CD14-positive monocyte (primary cell): ENCODE measurements around the gene ESD. TPM values are rescaled to one million over a fixed set of nuclear protein-coding genes. Genes with fewer than 3 reads are reported as not detected.
A peak's percentile ranks its signal among the peaks of the same experiment; 100 is the strongest.

Source experiments
- DNase-seq, 3 donors: peaks; one replicate each; pipeline ENCODE4 v3.0.0-alpha.2; 2011 to 2022
- H2AFZ ChIP-seq: 2 replicates; pipeline ENCODE4 v1.6.0; 2012; ENCODE audit warnings: mild to moderate bottlenecking, low read depth, low read length, inconsistent platforms; ENCODE audit not compliant: insufficient read depth, poor library complexity, severe bottlenecking
- H3K27ac ChIP-seq, 2 donors: 1 replicate in 1 of 2; 2 replicates in 1 of 2; pipeline ENCODE4 v1.5.1; 2012 to 2013; ENCODE audit warnings: low read length in 2 of 2, control low read depth in 1 of 2, inconsistent platforms in 1 of 2, low read depth in 1 of 2, mild to moderate bottlenecking in 1 of 2
- H3K27me3 ChIP-seq, 2 donors: one replicate each; pipeline versions ENCODE4 v1.6.0 to v1.6.1; 2011 to 2013; ENCODE audit warnings: low read length in 2 of 2; ENCODE audit not compliant: control insufficient read depth in 2 of 2, insufficient read depth in 2 of 2
- H3K36me3 ChIP-seq, 2 donors: replicated peaks in 1 of 2; 1 replicate in 1 of 2; 2 replicates in 1 of 2; pipeline versions ENCODE4 v1.5.1 to v1.6.1; 2012 to 2013; ENCODE audit warnings: low read length in 2 of 2, control low read depth in 1 of 2, inconsistent platforms in 1 of 2, mild to moderate bottlenecking in 1 of 2; ENCODE audit not compliant: insufficient read depth in 2 of 2, control insufficient read depth in 1 of 2
- H3K4me1 ChIP-seq, 2 donors: 1 replicate in 1 of 2; 2 replicates in 1 of 2; pipeline versions ENCODE4 v1.5.1 to v1.6.1; 2012 to 2013; ENCODE audit warnings: low read length in 2 of 2, control low read depth in 1 of 2, inconsistent platforms in 1 of 2, mild to moderate bottlenecking in 1 of 2, moderate library complexity in 1 of 2; ENCODE audit not compliant: insufficient read depth in 2 of 2, control insufficient read depth in 1 of 2
- H3K4me2 ChIP-seq: replicated peaks from 2 replicates; pipeline ENCODE3; 2012; ENCODE audit warnings: low read length, moderate library complexity, mild to moderate bottlenecking; ENCODE audit not compliant: poor library complexity, severe bottlenecking; ENCODE audit errors: extremely low read depth
- H3K4me3 ChIP-seq, 3 experiments: fragments of 200-600 bp in 1 of 3; sonication (generic) in 1 of 3; replicated peaks in 1 of 3; 1 replicate in 2 of 3; 2 replicates in 1 of 3; pipeline ENCODE4 v1.5.1; 2011 to 2013; ENCODE audit warnings: low read length in 3 of 3, mild to moderate bottlenecking in 3 of 3, control low read depth in 2 of 3, low read depth in 2 of 3, inconsistent platforms in 1 of 3, moderate library complexity in 1 of 3
- H3K79me2 ChIP-seq: 2 replicates; pipeline ENCODE4 v1.6.0; 2012; ENCODE audit warnings: mild to moderate bottlenecking, control low read depth, inconsistent platforms, low read length, moderate library complexity; ENCODE audit not compliant: insufficient read depth
- H3K9ac ChIP-seq: 2 replicates; pipeline ENCODE4 v1.6.0; 2017; ENCODE audit warnings: low read length, mild to moderate bottlenecking; ENCODE audit not compliant: insufficient read depth, poor library complexity, severe bottlenecking
- H3K9me3 ChIP-seq, 2 donors: replicated peaks in 1 of 2; 1 replicate in 1 of 2; 2 replicates in 1 of 2; pipeline versions ENCODE4 v1.5.1 to v1.6.1; 2012 to 2013; ENCODE audit warnings: low read length in 2 of 2, control low read depth in 1 of 2; ENCODE audit not compliant: control insufficient read depth in 1 of 2, insufficient read depth in 1 of 2
- H4K20me1 ChIP-seq: 2 replicates; pipeline ENCODE4 v1.6.0; 2012; ENCODE audit warnings: mild to moderate bottlenecking, low read length, control low read depth, moderate library complexity; ENCODE audit not compliant: insufficient read depth
- H3K27ac Mint-ChIP-seq, 7 donors: one replicate each; pipeline ENCODE4 v1.8.0; 2020; ENCODE audit warnings: mild to moderate bottlenecking in 7 of 7, mixed read lengths in 7 of 7, moderate library complexity in 6 of 7, inconsistent platforms in 2 of 7
- H3K27me3 Mint-ChIP-seq, 3 donors: one replicate each; pipeline ENCODE4 v1.8.0; 2021 to 2022; ENCODE audit warnings: low read depth in 3 of 3, mild to moderate bottlenecking in 3 of 3, mixed read lengths in 3 of 3, moderate library complexity in 3 of 3, inconsistent platforms in 1 of 3
- H3K36me3 Mint-ChIP-seq, 2 donors: one replicate each; pipeline ENCODE4 v1.8.0; 2020; ENCODE audit warnings: mixed read lengths in 2 of 2, inconsistent platforms in 1 of 2, mild to moderate bottlenecking in 1 of 2
- H3K4me1 Mint-ChIP-seq: one replicate; pipeline ENCODE4 v1.8.0; 2020; ENCODE audit warnings: mild to moderate bottlenecking, mixed read lengths
- H3K4me3 Mint-ChIP-seq, 2 donors: one replicate each; pipeline ENCODE4 v1.8.0; 2020; ENCODE audit warnings: mild to moderate bottlenecking in 2 of 2, mixed read lengths in 2 of 2, moderate library complexity in 1 of 2
- H3K9me3 Mint-ChIP-seq, 7 donors: one replicate each; pipeline ENCODE4 v1.8.0; 2020 to 2022; ENCODE audit warnings: mixed read lengths in 7 of 7, mild to moderate bottlenecking in 6 of 7, moderate library complexity in 6 of 7, inconsistent platforms in 2 of 7
- CTCF ChIP-seq: fragments of 200-600 bp; IDR thresholded peaks from one replicate; pipeline ENCODE4 v1.8.0; 2022; ENCODE audit warnings: antibody characterized with exemption, mild to moderate bottlenecking
- WGBS: methylation state at CpG from one replicate; pipeline ENCODE4 v1.1.5; 2013; ENCODE audit warnings: missing lambda C conversion rate; ENCODE audit not compliant: insufficient coverage; 5-methylcytosine and 5-hydroxymethylcytosine counted together
- intact Hi-C, 2 donors: fragments of 100-400 bp; cut with micrococcal nuclease; formaldehyde crosslinking; loops; one replicate each; pipeline versions ENCODE4 v1.15.0 to v1.15.1; 2023
- polyA plus RNA-seq, 3 donors: library from polyadenylated mRNA; depleted of rRNA in 1 of 3; unstranded in 2 of 3; stranded (reverse) in 1 of 3; fragments of 300-500 nt in 2 of 3; fragments of >200 nt in 1 of 3; fragmentation: Illumina TruSeq in 2 of 3; gene quantifications; 1 replicate in 2 of 3; 2 replicates in 1 of 3; pipeline ENCODE4 v1.2.3, GENCODE V29; 2012 to 2021

Gene ESD
- polyA plus RNA-seq, 3 donors: 46.8 to 147 (median 139) TPM

GRCh38 chr13:46817095-46817494 lies 20.1 kb upstream of the ESD start:
- H3K4me1 ChIP-seq: peaks cover 9 to 16% of the 10 kb centered on the region in 2 donors
- no peak for TF ChIP-seq CTCF
- peak overlapping the region; percentile 60 for H2AFZ ChIP-seq
- DNase-seq: peak; percentile 2 to 24 (median 9)
- no peaks in the 10 kb centered on the region for H4K20me1 ChIP-seq
- peaks cover 2 to 16% (median 8%) of the 10 kb centered on the region in 7 donors for H3K9me3 Mint-ChIP-seq
- H3K36me3 ChIP-seq: no peaks in the 10 kb centered on the region
- H3K4me2 ChIP-seq: no peak overlapping the region
- no peak overlapping the region for H3K4me3 ChIP-seq
- peaks cover 0 to 2% (median 0%) of the 10 kb centered on the region in 3 donors for H3K27me3 Mint-ChIP-seq
- intact Hi-C loops: no loop called here
- 11% methylated on average over 1 of the region's 1 CpG for WGBS
- no peak overlapping the region for H3K27ac Mint-ChIP-seq
- no peak overlapping the region for H3K27ac ChIP-seq
- H3K9me3 ChIP-seq: peaks cover 0 to 11% of the 10 kb centered on the region in 2 donors
- no peaks in the 10 kb centered on the region for H3K79me2 ChIP-seq
- H3K9ac ChIP-seq: no peak overlapping the region
- no peaks in the 10 kb centered on the region for H3K36me3 Mint-ChIP-seq
- H3K4me1 Mint-ChIP-seq: peaks cover 14% of the 10 kb centered on the region
- no peaks in the 10 kb centered on the region for H3K27me3 ChIP-seq
- H3K4me3 Mint-ChIP-seq: no peak overlapping the region

- Histone ChIP-seq H3K36me3 (no peaks in the 10 kb centered on the region), H3K9ac (no peak overlapping the region), H3K9me3 (peaks cover 0 to 15% of the 10 kb centered on the region in 2 donors), H3K27ac (no peak overlapping the region), H4K20me1 (no peaks in the 10 kb centered on the region), H3K4me3 (no peak overlapping the region), H2AFZ (no peak overlapping the region), H3K4me2 (no peak overlapping the region), H3K4me1 (peaks cover 9 to 16% of the 10 kb centered on the region in 2 donors), H3K27me3 (no peaks in the 10 kb centered on the region), H3K79me2 (no peaks in the 10 kb centered on the region)
- H3K4me1 Mint-ChIP-seq: peaks cover 14% of the 10 kb centered on the region
- peaks cover 0 to 2% (median 0%) of the 10 kb centered on the region in 3 donors for H3K27me3 Mint-ChIP-seq
- no peak for DNase-seq
- no CpG with 5 or more reads among the region's 1 CpG for WGBS
- intact Hi-C loops: no loop called here
- no peak for TF ChIP-seq CTCF
- no peaks in the 10 kb centered on the region for H3K36me3 Mint-ChIP-seq
- H3K4me3 Mint-ChIP-seq: no peak overlapping the region
- H3K9me3 Mint-ChIP-seq: peaks cover 6 to 19% (median 12%) of the 10 kb centered on the region in 7 donors
- H3K27ac Mint-ChIP-seq: no peak overlapping the region
Measured at GRCh38 chr13:46816371-46816770, 19.4 kb upstream of the ESD start.
